NCI-H524 (cell line): Measurements from ENCODE around the gene GRK5.

ENCODE experiments used
- DNase-seq, 2 experiments: peaks; one replicate each; lab custom pipeline; 2025; lab: John Stamatoyannopoulos, UW

GRK5 gene

GRCh38 chr10:119483001-119483400 is 275.6 kb downstream of the GRK5 start:
- no peak for DNase-seq

DNA sequence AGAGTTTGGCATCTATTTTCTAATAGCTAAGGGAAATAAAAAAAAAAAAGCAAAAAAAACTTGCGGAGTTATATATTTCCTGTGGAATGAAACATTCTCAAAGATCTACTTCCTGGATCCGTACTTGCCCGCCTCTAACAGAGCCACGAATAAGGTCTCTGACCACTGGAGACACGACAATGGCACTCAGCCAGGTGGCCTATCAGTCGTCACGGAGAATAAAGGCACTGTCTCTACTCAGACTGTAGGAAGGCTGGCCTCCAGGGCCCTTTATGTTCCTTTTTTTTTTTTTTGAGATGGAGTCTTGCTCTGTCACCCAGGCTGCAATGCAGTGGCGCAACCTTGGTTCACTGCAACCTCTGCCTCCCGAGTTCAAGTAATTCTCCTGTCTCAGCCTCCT is 276.5 kb downstream of the GRK5 start:
- DNase-seq: no peak

GRCh38 chr10:119488675-119489074 is 281.3 kb downstream of the GRK5 start:
- no peak for DNase-seq

DNA sequence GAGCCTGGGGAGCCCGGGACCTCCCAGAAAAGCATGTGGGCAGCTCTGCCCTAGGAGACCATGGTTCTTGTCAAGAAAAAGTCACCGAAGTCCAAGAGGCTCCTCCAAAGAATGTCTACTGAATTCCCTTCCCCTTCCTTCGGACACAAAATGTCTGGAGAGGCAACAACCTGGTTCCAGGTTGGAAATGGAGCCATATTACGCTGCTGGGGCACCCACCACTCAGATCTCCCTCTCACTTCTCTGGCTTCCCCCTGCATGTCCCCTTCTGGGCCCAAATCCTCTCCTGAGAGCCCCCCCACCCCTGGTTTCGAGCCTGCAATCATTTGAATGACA is 282.6 kb downstream of the GRK5 start:
- DNase-seq: peak in 1 of 2 experiments; percentile 1

DNA sequence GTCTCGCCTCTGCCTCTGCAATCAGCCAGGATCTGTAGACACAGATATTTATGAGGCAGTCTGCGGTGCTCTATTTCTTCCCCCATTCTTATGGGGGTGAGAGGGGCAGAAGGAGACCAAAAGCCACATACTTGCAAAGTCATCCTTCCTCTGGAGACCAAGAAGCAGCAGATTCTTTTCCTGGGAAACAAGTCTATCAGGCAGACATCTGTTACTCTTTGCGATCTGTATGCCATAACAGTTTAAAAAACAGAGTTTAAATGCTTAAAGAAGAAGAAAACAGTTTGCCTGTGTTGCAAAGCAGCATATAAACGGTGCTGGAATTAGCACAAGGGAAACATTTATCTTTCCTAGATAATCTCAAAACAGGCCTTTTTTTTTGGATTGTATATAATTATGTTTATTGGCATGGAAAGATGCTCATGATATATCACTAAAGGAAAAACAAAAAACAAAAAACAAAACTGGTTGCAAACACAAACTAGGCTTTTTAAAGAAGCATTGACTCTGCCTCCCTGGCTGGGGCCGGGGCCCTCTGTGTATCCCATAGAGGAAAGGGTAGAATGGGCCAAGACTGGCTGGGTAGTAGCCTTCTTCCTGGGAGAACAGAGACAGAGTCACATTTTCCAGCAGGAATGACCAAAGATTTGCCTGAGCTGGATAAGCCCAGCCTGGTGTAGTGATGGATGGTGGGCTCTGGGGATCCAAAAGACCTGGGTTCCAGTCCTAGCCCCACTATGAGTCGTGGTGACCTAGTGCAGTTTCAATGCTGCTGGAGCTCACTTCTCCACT is 284.8 kb downstream of the GRK5 start:
- DNase-seq: no peak

DNA sequence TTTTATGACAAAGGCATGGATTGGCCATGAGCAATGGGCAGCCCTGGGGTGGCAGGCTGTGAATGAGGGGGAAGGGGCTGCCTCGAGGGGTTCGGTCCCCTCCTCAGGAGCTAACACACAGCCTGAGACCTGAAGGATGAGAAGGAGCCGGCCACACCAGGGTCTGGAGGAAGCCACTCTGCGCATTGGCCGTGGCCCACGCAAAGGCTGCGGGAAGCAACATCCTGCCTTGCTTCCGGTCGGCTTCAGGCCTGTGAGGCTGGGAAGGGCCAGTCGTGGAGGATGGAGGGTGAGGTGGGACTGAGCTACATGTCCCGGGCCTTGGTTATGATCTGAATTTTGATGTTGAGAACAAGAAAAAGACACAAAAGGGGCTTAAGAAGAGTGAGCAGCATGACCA is 285.8 kb downstream of the GRK5 start:
- no peak for DNase-seq

GRCh38 chr10:119494236-119495020 is 287.1 kb downstream of the GRK5 start:
- DNase-seq: no peak

GRCh38 chr10:119495021-119495505 is 287.7 kb downstream of the GRK5 start:
- no peak for DNase-seq

DNA sequence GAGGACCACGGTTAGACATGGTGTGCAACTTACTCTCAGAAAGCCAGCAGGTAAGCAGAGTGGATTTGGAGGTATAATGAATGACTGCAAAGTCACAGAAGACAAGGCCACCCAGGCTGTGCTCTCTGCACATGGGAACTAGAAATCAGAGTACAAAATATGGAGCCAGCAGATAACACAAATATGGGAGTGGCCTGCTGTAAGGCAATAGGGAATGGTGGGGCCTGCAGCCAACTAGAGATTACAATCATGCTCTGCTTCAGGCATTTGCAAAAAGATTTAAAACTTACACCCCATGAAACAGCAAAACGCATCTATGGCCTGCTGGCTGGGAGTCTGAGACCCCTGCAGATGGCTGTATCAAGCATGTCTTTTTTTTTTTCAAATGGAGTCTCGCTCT is 288.2 kb downstream of the GRK5 start:
- DNase-seq: no peak

DNA sequence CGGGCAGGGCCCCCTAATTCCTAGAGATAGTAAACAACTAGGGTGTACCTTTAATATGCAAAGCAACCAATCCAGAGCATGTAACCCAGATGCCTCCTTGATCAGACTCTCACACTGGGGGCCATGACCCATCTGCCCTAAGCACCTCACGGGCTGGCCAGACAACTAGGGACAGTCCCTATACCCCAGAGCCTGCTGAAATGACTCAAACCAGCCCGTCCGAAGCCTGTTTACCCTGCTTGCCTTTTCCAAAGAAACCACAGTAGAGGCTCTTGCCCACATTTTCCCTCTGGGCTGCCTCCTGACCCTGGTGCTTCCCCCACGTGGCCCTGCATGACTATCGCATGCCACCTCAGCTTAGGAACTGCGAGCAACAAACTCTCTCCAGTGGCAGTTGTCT is 288.9 kb downstream of the GRK5 start:
- no peak for DNase-seq

GRCh38 chr10:119497243-119497642 is 289.9 kb downstream of the GRK5 start:
- no peak for DNase-seq

DNA sequence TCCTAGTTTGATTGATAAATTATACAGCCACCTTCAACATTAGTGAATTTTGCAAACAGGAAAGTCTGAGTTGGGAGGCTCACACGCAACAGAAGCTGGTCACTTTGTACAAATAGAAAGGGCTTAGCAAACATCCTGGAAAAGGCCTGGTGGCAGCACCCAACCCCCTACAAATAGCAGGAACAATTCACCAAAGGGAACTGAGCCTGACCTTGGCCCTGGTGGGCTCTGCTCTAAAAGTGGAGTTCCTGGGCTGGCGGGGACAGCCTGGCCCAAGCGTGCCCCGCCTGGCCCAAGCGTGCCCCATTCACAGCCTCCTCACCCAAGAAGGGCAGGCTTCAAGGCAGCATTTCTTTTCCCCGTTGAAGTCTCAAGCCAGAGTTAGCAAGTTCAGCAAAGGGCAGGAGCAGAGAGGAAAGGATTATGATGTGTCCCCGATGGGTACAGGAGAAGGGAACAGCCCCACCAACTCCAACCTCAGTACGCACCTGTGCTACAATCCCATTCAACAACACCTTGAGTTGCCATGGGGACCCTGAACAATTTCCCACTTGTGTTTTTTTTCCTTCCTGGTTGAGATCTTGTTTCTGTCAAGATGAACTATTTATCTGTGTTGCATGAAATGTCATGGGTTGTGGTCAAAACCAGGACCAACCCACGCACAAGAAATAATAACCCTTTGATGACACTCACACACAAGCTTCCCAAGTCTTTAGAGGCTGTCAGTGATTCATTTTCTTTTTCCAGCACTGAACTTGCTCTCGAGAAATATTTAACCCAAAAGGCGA is 291.7 kb downstream of the GRK5 start:
- no peak for DNase-seq

DNA sequence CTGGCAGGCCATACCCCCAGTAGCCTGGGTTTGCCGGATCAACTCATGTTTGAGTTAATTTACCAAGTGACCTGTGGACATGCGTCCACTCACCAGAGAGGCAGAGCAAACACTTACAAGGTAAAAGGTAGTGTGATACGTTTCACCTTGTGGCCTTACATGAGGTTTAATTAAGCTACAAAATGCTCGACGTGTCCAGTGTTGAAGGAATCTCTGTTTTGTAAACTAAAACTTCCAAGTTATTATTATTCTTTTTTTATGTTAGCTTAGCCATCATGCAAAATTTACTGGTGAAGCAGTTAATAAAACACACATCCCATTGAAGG is 292.3 kb downstream of the GRK5 start:
- DNase-seq: no peak

DNA sequence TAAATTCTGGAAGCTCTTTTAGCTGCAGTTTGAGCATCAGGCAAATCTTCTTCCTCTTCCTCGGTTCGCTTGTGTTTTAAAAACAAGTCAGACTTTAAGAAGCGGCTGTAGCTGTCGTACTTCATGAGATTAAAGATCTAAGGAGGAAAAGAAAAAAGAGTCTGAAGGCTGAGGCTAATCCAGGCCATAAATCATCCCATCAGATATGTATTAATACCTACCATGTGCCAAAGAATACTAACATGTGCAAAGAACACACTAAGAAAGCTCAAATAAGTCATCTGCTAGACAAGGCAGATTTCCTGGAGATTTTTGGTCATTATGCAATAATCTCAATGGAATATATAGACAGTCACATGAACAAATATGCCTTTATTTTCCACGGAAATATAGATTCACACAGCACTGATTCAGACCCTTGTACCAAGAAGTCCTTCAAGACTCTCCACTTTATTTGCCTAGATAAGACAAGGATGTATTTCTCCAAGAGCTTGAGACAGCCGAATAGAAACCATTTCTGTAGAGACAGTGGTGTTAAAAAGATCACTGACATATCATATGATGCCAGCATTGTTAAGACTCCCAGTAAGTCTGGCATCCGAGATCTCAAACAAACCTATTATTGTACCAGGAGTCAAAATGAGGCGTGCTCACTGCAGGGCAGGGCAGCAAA is 292.9 kb downstream of the GRK5 start:
- DNase-seq: peak in 1 of 2 experiments; percentile 61

DNA sequence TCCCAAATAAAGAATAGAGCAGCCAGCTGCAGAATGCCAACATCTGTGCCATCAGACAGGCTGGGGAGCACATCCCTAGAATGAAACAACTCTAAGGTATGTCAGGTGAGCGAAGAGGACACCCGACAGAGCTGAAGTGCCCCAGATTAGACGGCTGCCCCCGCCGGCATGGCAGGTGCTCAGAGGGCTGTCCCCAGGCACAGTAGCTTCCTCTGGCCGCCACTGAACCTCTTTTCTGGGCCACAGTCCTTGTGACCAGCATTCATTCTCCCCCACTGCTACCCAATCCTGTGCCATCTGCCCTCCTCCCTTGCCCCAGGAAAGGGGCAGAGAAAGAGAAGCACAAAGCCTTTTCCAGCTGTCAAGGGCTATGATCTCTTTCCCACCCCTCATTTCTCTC is 293.4 kb downstream of the GRK5 start:
- DNase-seq: peak; percentile 41 to 53

- DNase-seq: no peak
Measured at GRCh38 chr10:119501690-119502089, 294.3 kb downstream of the GRK5 start.

GRCh38 chr10:119502209-119502608 is 294.8 kb downstream of the GRK5 start:
- DNase-seq: peak; percentile 40 to 47

DNA sequence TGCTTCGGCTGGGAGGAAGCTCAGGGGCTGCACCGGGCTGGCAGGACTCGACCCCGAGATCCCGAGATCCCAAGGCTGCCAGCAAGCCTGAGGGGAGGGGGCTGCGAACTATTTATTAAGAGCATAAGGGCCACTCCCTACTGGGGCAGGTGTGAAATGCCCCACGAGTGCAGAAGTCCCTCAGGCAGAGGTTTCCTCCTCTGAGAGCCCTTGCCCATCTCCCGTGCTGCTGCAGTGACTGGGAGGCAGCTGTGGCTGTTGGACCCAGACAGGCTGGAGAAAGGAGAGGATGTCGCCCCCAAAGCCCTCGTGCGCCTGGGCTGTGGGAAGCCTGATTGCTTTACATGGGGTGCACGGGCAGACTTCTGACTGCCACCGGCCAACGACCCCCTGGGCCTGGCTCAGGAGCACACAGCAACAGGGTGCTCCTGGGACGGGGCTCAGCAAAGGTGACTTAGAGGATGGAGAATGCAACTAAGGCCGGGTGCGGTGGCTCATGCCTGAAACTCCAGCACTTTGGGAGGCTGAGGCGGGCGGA is 295.3 kb downstream of the GRK5 start:
- no peak for DNase-seq

DNA sequence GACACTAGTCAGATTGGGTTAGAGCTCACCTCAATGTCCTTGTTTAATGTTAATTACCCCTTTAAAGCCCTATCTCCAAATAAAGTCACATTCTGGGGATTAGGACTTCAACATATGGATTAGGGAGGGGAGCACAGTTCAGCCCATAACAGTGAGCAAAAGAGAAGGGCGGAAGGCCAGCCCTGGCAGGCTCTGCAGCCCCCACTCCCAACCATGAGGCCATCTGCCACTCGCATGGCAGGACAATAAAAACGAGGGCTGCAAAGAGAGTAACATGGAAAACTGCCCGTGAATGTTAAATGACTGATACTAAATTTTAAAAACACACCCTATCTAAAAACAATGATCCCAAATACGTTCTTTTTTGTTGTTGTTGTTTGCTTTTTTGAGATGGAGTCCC is 296.4 kb downstream of the GRK5 start:
- peak; percentile 50 to 79 for DNase-seq

DNA sequence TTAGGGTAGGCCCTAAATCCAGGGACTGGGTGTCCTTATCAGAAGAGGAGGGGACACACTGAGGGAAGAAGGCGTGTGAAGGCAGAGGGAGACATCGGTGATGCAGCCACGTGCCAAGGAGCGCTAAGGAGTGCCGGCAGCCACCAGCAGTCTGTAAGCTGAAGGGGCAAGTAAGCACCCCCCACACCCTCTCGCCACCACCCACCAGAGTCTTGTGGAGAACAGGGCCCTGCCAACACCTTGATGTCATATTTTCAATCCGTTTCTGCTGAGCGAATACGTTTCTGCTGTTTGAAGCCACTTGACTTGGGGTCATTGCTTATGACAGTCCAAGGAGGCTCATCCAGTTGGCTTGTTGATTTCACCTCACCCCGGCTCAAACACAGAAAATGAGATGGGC is 297.3 kb downstream of the GRK5 start:
- no peak for DNase-seq

- no peak for DNase-seq
Measured at GRCh38 chr10:119505131-119505551, 297.8 kb downstream of the GRK5 start.
